ENCODE results near the gene KRT84.

DNA sequence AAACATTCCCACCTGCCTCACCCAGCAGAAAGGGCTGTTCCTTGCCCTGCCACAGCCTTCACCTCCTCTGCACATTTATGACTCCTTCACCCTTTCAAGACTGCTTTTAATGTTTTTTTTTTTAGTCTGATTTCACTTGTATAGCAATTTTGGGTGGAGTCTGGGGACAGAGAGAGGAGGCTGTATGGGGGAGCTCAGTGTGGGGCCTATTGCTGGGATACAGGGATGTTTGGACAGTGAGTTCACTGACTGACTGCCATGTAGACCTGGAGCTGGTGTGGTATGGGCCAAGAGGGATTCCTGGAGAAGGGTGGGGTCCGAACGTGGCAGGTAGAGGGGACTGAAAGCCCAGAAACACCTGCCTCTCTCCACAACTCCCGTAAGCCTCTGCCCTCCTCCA lies 16.2 kb downstream of the KRT84 start:
- TF ChIP-seq YY1 (IDR thresholded peaks at IDR 0.05; ENCODE audit: insufficient read depth, insufficient read length), result no peak
- no peak for TF ChIP-seq ZNF274 (IDR thresholded peaks at IDR 0.05; ENCODE audit: low read depth, low read length)
